ENCODE results near the gene TNIP3. TPM values are rescaled to one million over a fixed set of nuclear protein-coding genes. Genes with fewer than 3 reads are reported as not detected.

Gene TNIP3
- total RNA-seq, 2 donors from 2014 or later, result 3.2 to 5.4 TPM

GRCh38 chr4:121150486-121150885, 13.6 kb downstream of the TNIP3 start:
- Mint-ChIP-seq H3K27ac (peak overlapping the region in 1 of 2 donors; percentile 8), H3K9me3 (no peaks in the 10 kb centered on the region), H3K36me3 (peaks cover 0 to 9% of the 10 kb centered on the region in 2 donors)
- ATAC-seq, result peak; percentile 72 to 79
- DNase-seq (ENCODE audit: low spot score in 2 of 2), result no peak

GRCh38 chr4:121150003-121150402, 14.1 kb downstream of the TNIP3 start:
- DNase-seq (ENCODE audit: low spot score in 2 of 2), result no peak
- Mint-ChIP-seq H3K36me3 (peaks cover 0 to 9% of the 10 kb centered on the region in 2 donors), H3K9me3 (no peaks in the 10 kb centered on the region), H3K27ac (no peak overlapping the region)
- no peak for ATAC-seq

- H3K27ac Mint-ChIP-seq, result no peak overlapping the region
- no peak for ATAC-seq
- DNase-seq (ENCODE audit: low spot score in 2 of 2), result no peak
- H3K9me3 Mint-ChIP-seq, result no peaks in the 10 kb centered on the region
- peaks cover 0 to 9% of the 10 kb centered on the region in 2 donors for H3K36me3 Mint-ChIP-seq
Observed at GRCh38 chr4:121148621-121149020, 15.5 kb downstream of the TNIP3 start.

- DNase-seq (ENCODE audit: low spot score in 2 of 2), result no peak
- no peak for ATAC-seq
- peaks cover 4 to 9% of the 10 kb centered on the region in 2 donors for H3K36me3 Mint-ChIP-seq
- no peaks in the 10 kb centered on the region for H3K9me3 Mint-ChIP-seq
- no peak overlapping the region for H3K27ac Mint-ChIP-seq
Observed at GRCh38 chr4:121148000-121148399, 16.1 kb downstream of the TNIP3 start.

- H3K9me3 Mint-ChIP-seq, result no peaks in the 10 kb centered on the region
- DNase-seq (ENCODE audit: low spot score in 2 of 2) (no peak), ATAC-seq (no peak)
- peaks cover 6 to 9% of the 10 kb centered on the region in 2 donors for H3K36me3 Mint-ChIP-seq
- H3K27ac Mint-ChIP-seq, result no peak overlapping the region
Observed at GRCh38 chr4:121146530-121146929, 17.6 kb downstream of the TNIP3 start.

GRCh38 chr4:121145430-121145829, 18.7 kb downstream of the TNIP3 start:
- Mint-ChIP-seq H3K27ac (no peak overlapping the region), H3K36me3 (peaks cover 9 to 14% of the 10 kb centered on the region in 2 donors), H3K9me3 (no peaks in the 10 kb centered on the region)
- no peak for ATAC-seq
- DNase-seq (ENCODE audit: low spot score in 2 of 2), result no peak

GRCh38 chr4:121144021-121144420, 20.1 kb downstream of the TNIP3 start:
- peak in 1 of 2 donors; percentile 18 for ATAC-seq
- Mint-ChIP-seq H3K9me3 (no peaks in the 10 kb centered on the region), H3K36me3 (peaks cover 8 to 27% of the 10 kb centered on the region in 2 donors), H3K27ac (no peak overlapping the region)
- DNase-seq (ENCODE audit: low spot score in 2 of 2), result no peak

- no peak overlapping the region for H3K27ac Mint-ChIP-seq
- DNase-seq (ENCODE audit: low spot score in 2 of 2) (no peak), ATAC-seq (no peak)
- H3K36me3 Mint-ChIP-seq, result peaks cover 4 to 28% of the 10 kb centered on the region in 2 donors
- H3K9me3 Mint-ChIP-seq, result no peaks in the 10 kb centered on the region
Observed at GRCh38 chr4:121143131-121143530, 21.0 kb downstream of the TNIP3 start.

GRCh38 chr4:121140716-121141460, 23.2 kb downstream of the TNIP3 start:
- peak overlapping the region in 1 of 2 donors; percentile 91 for H3K27ac Mint-ChIP-seq
- no peaks in the 10 kb centered on the region for H3K9me3 Mint-ChIP-seq
- ATAC-seq (no peak), DNase-seq (ENCODE audit: low spot score in 2 of 2) (no peak)
- peaks cover 0 to 28% of the 10 kb centered on the region in 2 donors for H3K36me3 Mint-ChIP-seq

GRCh38 chr4:121139533-121140222, 24.4 kb downstream of the TNIP3 start:
- no peak for DNase-seq (ENCODE audit: low spot score in 2 of 2)
- ATAC-seq, result peak; percentile 69 to 71
- peaks cover 0 to 28% of the 10 kb centered on the region in 2 donors for H3K36me3 Mint-ChIP-seq
- H3K27ac Mint-ChIP-seq, result peak overlapping the region; percentile 75 to 91
- H3K9me3 Mint-ChIP-seq, result no peaks in the 10 kb centered on the region

- Mint-ChIP-seq H3K27ac (peak overlapping the region in 1 of 2 donors; percentile 91), H3K9me3 (no peaks in the 10 kb centered on the region), H3K36me3 (peaks cover 0 to 26% of the 10 kb centered on the region in 2 donors)
- DNase-seq (ENCODE audit: low spot score in 2 of 2) (peak in 1 of 2 donors; percentile 50), ATAC-seq (peak; percentile 89)
Observed at GRCh38 chr4:121138039-121138825, 25.9 kb downstream of the TNIP3 start.

- Mint-ChIP-seq H3K36me3 (peaks cover 5 to 13% of the 10 kb centered on the region in 2 donors), H3K27ac (no peak overlapping the region), H3K9me3 (peaks cover 3 to 15% of the 10 kb centered on the region in 2 donors)
- ATAC-seq, result no peak
- no peak for DNase-seq (ENCODE audit: low spot score in 2 of 2)
Observed at GRCh38 chr4:121130326-121130660, 33.8 kb downstream of the TNIP3 start.

- H3K36me3 Mint-ChIP-seq, result peaks cover 5 to 13% of the 10 kb centered on the region in 2 donors
- H3K9me3 Mint-ChIP-seq, result peaks cover 3 to 15% of the 10 kb centered on the region in 2 donors
- ATAC-seq (peak in 1 of 2 donors; percentile 13), DNase-seq (ENCODE audit: low spot score in 2 of 2) (no peak)
- H3K27ac Mint-ChIP-seq, result peak overlapping the region in 1 of 2 donors; percentile 71
Observed at GRCh38 chr4:121129606-121130325, 34.4 kb downstream of the TNIP3 start.

- DNase-seq (ENCODE audit: low spot score in 2 of 2) (no peak), ATAC-seq (no peak)
- peaks cover 3 to 15% of the 10 kb centered on the region in 2 donors for H3K9me3 Mint-ChIP-seq
- H3K27ac Mint-ChIP-seq, result no peak overlapping the region
- H3K36me3 Mint-ChIP-seq, result peaks cover 5 to 13% of the 10 kb centered on the region in 2 donors
Observed at GRCh38 chr4:121127100-121127499, 37.0 kb downstream of the TNIP3 start.

GRCh38 chr4:121126449-121127006, 37.6 kb downstream of the TNIP3 start:
- Mint-ChIP-seq H3K27ac (no peak overlapping the region), H3K36me3 (peaks cover 5 to 13% of the 10 kb centered on the region in 2 donors), H3K9me3 (peaks cover 3 to 15% of the 10 kb centered on the region in 2 donors)
- ATAC-seq, result no peak
- no peak for DNase-seq (ENCODE audit: low spot score in 2 of 2)

GRCh38 chr4:121125498-121125885, 38.6 kb downstream of the TNIP3 start:
- Mint-ChIP-seq H3K36me3 (peaks cover 5 to 13% of the 10 kb centered on the region in 2 donors), H3K9me3 (peaks cover 3 to 15% of the 10 kb centered on the region in 2 donors), H3K27ac (peak overlapping the region in 1 of 2 donors; percentile 58)
- no peak for DNase-seq (ENCODE audit: low spot score in 2 of 2)
- no peak for ATAC-seq

Data from activated naive CD4-positive, alpha-beta T cell treated with anti-CD3 and anti-CD28 coated beads, Interleukin-2, amount 50 U/mL, for 72 hours (primary cell).